ENCODE data around the gene DMC1. TPM values are rescaled to one million over a fixed set of nuclear protein-coding genes. Genes with fewer than 3 reads are reported as not detected.

Gene DMC1
- total and polyA plus RNA-seq, 5 donors from 2014 or later = 0.34 to 0.83 (median 0.47) TPM; not detected in 2

DNA sequence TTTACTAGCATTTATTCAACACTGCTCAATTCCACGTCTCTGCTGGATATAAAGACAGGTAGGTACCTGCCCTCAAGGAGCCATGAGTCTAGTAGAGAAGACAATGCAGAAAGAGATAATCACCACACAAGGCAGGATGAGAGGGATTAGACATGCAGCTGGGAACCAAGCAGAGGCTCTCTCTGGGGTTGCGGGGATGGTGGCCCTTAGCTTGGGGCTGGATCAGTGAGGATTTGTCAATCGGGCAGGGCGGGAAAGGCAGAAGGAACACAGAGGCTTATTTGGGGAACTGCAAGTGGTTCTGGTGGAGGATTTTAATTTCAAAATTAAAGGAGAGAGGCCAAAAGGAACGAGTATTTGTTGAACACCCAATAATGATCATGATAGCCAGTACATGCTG is 8.5 kb upstream of the DMC1 start:
- Histone ChIP-seq H3K4me3 (ENCODE audit: low read depth, low read length) (no peak overlapping the region), H3K27ac (ENCODE audit: insufficient read depth, low read length, poor library complexity, severe bottlenecking) (no peak overlapping the region), H3K4me1 (ENCODE audit: control insufficient read depth, insufficient read depth, low read length, poor library complexity, severe bottlenecking) (no peaks in the 10 kb centered on the region), H3K36me3 (ENCODE audit: control insufficient read depth, insufficient read depth, low read length) (no peaks in the 10 kb centered on the region), H3K9me3 (ENCODE audit: control insufficient read depth in 2 of 2, low read length in 2 of 2) (no peaks in the 10 kb centered on the region), H3K27me3 (ENCODE audit: control insufficient read depth, insufficient read depth, low read length) (no peaks in the 10 kb centered on the region)
- no peak for DNase-seq
- Mint-ChIP-seq H3K27me3 (no peaks in the 10 kb centered on the region), H3K4me1 (no peaks in the 10 kb centered on the region), H3K36me3 (no peaks in the 10 kb centered on the region), H3K4me3 (no peak overlapping the region), H3K27ac (no peak overlapping the region), H3K9me3 (no peaks in the 10 kb centered on the region)
- ATAC-seq (ENCODE audit: low read depth in 2 of 2) = no peak

DNA sequence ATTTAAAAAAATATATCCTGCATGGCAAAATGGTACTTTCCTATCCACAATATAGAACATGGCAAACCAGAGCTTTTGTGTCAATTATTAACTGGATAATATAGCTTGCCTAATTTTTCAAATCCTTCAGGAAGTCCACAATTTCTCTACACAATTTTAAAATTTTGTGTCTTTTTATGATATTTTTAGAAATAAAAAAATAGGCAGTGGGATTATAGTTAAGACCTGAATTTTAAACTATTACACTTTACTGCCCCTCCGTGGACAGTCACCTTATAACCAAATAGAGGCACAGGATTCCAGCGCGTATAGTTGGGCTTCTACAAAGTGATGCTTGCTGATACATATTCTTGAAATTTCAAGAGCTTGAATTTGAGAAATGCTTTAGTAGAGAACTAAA is 2.1 kb upstream of the DMC1 start:
- no peaks in the 10 kb centered on the region for H3K27me3 Mint-ChIP-seq
- DNase-seq (peak; percentile 6 to 69 (median 48)), ATAC-seq (ENCODE audit: low read depth in 2 of 2) (no peak)
- Histone ChIP-seq H3K27ac (ENCODE audit: insufficient read depth, low read length, poor library complexity, severe bottlenecking) (no peak overlapping the region), H3K9me3 (ENCODE audit: control insufficient read depth in 2 of 2, low read length in 2 of 2) (no peaks in the 10 kb centered on the region), H3K4me1 (ENCODE audit: control insufficient read depth, insufficient read depth, low read length, poor library complexity, severe bottlenecking) (peaks cover 16% of the 10 kb centered on the region), H3K27me3 (ENCODE audit: control insufficient read depth, insufficient read depth, low read length) (no peaks in the 10 kb centered on the region), H3K36me3 (ENCODE audit: control insufficient read depth, insufficient read depth, low read length) (no peaks in the 10 kb centered on the region), H3K4me3 (ENCODE audit: low read depth, low read length) (no peak overlapping the region)
- H3K36me3 Mint-ChIP-seq = no peaks in the 10 kb centered on the region
- H3K4me1 Mint-ChIP-seq = peaks cover 0 to 20% (median 13%) of the 10 kb centered on the region in 4 donors
- no peak overlapping the region for H3K27ac Mint-ChIP-seq
- no peak overlapping the region for H3K4me3 Mint-ChIP-seq
- H3K9me3 Mint-ChIP-seq = no peaks in the 10 kb centered on the region

DNA sequence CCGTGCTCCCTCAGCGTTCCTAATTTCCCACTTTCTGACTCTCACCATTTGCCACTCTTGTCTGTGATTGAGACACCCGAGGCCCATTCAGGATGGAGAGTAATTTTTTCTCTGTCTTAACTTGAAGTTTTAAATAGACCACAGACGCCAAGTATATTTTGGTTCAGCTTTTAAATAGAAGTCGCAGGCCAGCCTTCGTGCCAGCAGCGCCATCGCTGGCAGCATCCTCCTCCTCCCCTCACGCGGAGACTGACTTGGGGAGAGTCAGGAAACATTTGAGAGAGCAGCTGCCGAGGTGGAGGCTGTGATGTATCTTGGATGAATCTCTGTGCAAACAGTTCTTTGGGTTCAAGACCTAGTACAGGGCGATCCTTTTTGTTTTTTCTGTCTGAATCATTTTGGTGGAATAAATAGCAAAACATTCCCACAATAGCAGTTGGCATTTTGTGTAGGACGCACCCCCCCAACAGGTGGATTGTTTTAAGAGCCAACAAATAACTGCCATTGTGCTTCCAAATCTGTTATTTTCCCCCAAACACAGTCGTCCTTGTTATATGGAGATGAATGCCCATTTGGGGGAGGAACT is 889 bp upstream of the DMC1 start:
- peak overlapping the region; percentile 78 for H3K4me3 ChIP-seq (ENCODE audit: low read depth, low read length)
- H3K4me3 Mint-ChIP-seq = peak overlapping the region; percentile 82 to 92 (median 91)
- peak; percentile 16 to 62 (median 29) for DNase-seq
- H3K27ac Mint-ChIP-seq = peak overlapping the region; percentile 43 to 94 (median 93)
- H3K27me3 Mint-ChIP-seq = no peaks in the 10 kb centered on the region
- no peaks in the 10 kb centered on the region for H3K27me3 ChIP-seq (ENCODE audit: control insufficient read depth, insufficient read depth, low read length)
- no peaks in the 10 kb centered on the region for H3K36me3 ChIP-seq (ENCODE audit: control insufficient read depth, insufficient read depth, low read length)
- peaks cover 16% of the 10 kb centered on the region for H3K4me1 ChIP-seq (ENCODE audit: control insufficient read depth, insufficient read depth, low read length, poor library complexity, severe bottlenecking)
- no peaks in the 10 kb centered on the region for H3K9me3 Mint-ChIP-seq
- no peaks in the 10 kb centered on the region for H3K9me3 ChIP-seq (ENCODE audit: control insufficient read depth in 2 of 2, low read length in 2 of 2)
- H3K36me3 Mint-ChIP-seq = no peaks in the 10 kb centered on the region
- no peak for ATAC-seq (ENCODE audit: low read depth in 2 of 2)
- peaks cover 0 to 20% (median 13%) of the 10 kb centered on the region in 4 donors for H3K4me1 Mint-ChIP-seq
- H3K27ac ChIP-seq (ENCODE audit: insufficient read depth, low read length, poor library complexity, severe bottlenecking) = peak overlapping the region; percentile 74

DNA sequence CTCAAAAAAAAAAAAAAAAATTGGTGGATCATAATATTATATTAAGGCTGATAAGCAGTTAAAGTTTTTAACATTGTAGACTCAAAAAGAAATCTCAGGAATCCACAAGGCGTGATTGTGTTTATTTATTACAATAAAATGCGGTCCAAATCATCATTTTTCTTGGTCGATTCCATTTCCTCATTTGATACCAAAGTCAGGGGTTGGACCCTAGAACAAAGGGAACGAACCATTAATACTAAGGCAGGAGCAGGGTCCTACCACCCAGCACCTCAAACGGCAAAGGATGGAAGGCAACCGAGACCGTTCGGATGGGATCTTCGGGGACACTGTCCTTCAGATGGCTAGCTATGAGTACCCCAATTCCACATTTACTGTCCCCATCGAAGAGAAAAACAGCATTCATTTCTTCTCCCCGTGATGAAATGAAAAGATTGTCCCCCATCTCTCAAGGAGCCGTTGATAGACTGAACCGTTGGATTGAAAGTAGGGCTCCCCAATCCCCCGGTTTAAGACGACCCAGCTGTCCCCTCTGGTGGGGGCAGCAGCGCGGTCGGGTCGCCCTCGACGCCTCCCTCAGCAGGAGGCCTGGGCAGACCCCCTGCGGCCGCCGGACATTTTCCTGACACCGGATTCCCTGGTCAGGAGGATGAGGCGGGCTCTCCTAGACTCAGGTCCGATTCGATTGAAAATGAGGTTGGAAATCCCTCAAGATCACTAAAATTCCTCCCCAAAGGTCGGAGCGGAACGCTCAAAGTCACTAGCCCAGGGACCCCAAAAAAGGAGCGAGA is 607 bp downstream of the DMC1 start:
- Histone ChIP-seq H3K27me3 (ENCODE audit: control insufficient read depth, insufficient read depth, low read length) (no peaks in the 10 kb centered on the region), H3K4me1 (ENCODE audit: control insufficient read depth, insufficient read depth, low read length, poor library complexity, severe bottlenecking) (peaks cover 16% of the 10 kb centered on the region), H3K27ac (ENCODE audit: insufficient read depth, low read length, poor library complexity, severe bottlenecking) (peak overlapping the region; percentile 54), H3K36me3 (ENCODE audit: control insufficient read depth, insufficient read depth, low read length) (no peaks in the 10 kb centered on the region), H3K9me3 (ENCODE audit: control insufficient read depth in 2 of 2, low read length in 2 of 2) (no peaks in the 10 kb centered on the region), H3K4me3 (ENCODE audit: low read depth, low read length) (peak overlapping the region; percentile 73)
- no peaks in the 10 kb centered on the region for H3K27me3 Mint-ChIP-seq
- ATAC-seq (ENCODE audit: low read depth in 2 of 2) = no peak
- H3K9me3 Mint-ChIP-seq = no peaks in the 10 kb centered on the region
- H3K27ac Mint-ChIP-seq = peak overlapping the region; percentile 69 to 93 (median 93)
- peak overlapping the region; percentile 82 to 92 (median 91) for H3K4me3 Mint-ChIP-seq
- peaks cover 0 to 20% (median 13%) of the 10 kb centered on the region in 4 donors for H3K4me1 Mint-ChIP-seq
- peak in 1 of 3 donors; percentile 22 for DNase-seq
- H3K36me3 Mint-ChIP-seq = no peaks in the 10 kb centered on the region

DNA sequence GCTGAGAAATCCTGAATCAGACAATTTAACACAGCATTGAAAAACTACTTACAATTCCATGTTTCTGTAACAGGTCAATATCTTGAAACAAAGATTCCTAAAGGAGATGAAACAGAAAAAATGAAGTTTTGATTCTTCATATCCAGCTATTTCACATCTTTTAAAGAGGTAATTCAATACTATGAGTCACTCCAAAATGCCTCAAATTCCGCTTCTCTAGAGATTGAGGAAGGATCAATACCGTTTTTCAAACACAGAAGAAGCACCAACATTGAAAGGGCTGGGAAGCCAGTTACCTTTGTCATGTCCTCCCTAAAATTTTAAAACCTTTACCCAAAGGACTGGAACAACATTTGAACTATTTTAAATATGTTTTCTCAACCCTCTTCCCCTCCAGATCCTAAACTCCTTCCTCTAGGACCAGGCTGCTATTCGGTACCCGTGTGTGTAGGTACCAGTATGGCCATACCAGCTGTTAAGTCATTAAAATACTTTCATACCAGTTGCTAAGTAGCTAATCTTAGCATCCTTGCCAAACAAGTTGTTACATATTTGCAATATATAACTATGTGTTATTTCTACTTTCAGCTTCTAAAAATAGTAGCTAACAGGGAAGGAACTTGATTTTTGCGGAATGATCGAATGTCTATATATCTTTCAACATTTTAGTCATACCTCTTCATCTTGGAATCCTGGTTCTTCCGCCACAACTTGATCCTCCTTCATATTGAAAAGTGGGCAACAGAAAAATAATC is 2.3 kb downstream of the DMC1 start:
- no peaks in the 10 kb centered on the region for H3K9me3 Mint-ChIP-seq
- H3K27ac Mint-ChIP-seq = no peak overlapping the region
- no peaks in the 10 kb centered on the region for H3K27me3 Mint-ChIP-seq
- Histone ChIP-seq H3K27me3 (ENCODE audit: control insufficient read depth, insufficient read depth, low read length) (no peaks in the 10 kb centered on the region), H3K4me3 (ENCODE audit: low read depth, low read length) (no peak overlapping the region), H3K9me3 (ENCODE audit: control insufficient read depth in 2 of 2, low read length in 2 of 2) (no peaks in the 10 kb centered on the region), H3K4me1 (ENCODE audit: control insufficient read depth, insufficient read depth, low read length, poor library complexity, severe bottlenecking) (peaks cover 16% of the 10 kb centered on the region), H3K36me3 (ENCODE audit: control insufficient read depth, insufficient read depth, low read length) (no peaks in the 10 kb centered on the region), H3K27ac (ENCODE audit: insufficient read depth, low read length, poor library complexity, severe bottlenecking) (no peak overlapping the region)
- peaks cover 0 to 20% (median 12%) of the 10 kb centered on the region in 4 donors for H3K4me1 Mint-ChIP-seq
- no peak for DNase-seq
- ATAC-seq (ENCODE audit: low read depth in 2 of 2) = no peak
- H3K36me3 Mint-ChIP-seq = no peaks in the 10 kb centered on the region
- peak overlapping the region in 3 of 4 donors; percentile 43 to 82 (median 70) for H3K4me3 Mint-ChIP-seq

DNA sequence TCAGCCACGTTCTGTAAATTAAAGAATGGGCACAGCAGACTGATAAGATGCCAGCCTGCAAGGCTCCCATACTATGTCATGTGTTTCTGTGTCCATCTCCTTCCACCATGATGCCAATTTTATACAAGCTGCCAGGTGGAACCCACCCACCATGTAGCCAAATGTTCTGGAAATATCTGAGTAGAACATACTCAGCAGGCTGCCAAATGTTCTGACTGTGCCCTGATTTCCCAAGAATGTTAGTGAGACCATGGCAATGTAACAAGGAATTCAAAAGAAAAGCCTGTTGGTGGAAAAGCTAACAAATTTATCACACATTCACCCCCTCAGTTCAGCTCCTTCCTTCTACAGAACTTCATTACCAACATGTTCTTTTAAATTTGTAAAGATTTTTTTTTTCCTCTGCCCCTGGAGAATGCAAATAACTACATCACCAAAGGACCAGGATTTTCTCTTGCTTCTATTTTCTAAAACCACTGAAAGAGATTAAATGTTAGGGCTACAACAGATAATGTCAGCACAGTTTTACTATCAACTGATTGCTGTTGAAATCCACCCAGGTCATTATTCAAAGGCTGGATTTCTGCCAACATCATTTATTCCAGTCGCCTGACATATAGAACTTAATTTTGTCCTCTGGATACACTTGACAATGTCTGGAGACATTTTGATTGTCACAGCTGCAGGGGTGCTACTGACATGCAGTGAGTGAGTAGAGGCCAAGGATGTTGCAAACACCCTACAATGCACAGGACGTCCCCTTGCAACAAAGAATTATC is 3.1 kb downstream of the DMC1 start:
- ATAC-seq (ENCODE audit: low read depth in 2 of 2) = no peak

DNA sequence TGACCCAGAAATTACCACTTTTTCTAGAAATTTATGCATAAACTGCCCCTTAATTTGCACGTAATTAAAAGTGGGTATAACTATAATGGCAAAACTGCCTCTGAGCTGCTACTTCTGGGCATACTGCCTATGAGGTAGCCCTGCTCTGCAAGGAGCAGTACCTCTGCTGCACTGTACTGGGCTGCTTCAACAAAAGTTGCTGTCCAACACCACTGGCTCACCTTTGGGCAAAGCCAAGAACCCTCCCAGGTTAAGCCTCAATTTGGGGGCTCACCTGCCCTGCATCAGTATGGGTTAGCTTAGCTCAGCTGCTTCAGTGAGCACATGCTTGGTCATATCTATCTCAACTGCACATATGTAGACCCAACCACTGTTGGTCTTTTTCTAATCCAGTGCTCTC is 4.5 kb downstream of the DMC1 start:
- H3K27ac Mint-ChIP-seq = peak overlapping the region in 1 of 3 donors; percentile 38
- H3K27me3 ChIP-seq (ENCODE audit: control insufficient read depth, insufficient read depth, low read length) = no peaks in the 10 kb centered on the region
- H3K4me1 Mint-ChIP-seq = peaks cover 0 to 7% (median under 1%) of the 10 kb centered on the region in 4 donors
- no peaks in the 10 kb centered on the region for H3K36me3 Mint-ChIP-seq
- no peak overlapping the region for H3K27ac ChIP-seq (ENCODE audit: insufficient read depth, low read length, poor library complexity, severe bottlenecking)
- ATAC-seq (ENCODE audit: low read depth in 2 of 2) (no peak), DNase-seq (no peak)
- H3K27me3 Mint-ChIP-seq = no peaks in the 10 kb centered on the region
- no peak overlapping the region for H3K4me3 ChIP-seq (ENCODE audit: low read depth, low read length)
- peak overlapping the region in 1 of 4 donors; percentile 32 for H3K4me3 Mint-ChIP-seq
- H3K4me1 ChIP-seq (ENCODE audit: control insufficient read depth, insufficient read depth, low read length, poor library complexity, severe bottlenecking) = peaks cover 7% of the 10 kb centered on the region
- H3K36me3 ChIP-seq (ENCODE audit: control insufficient read depth, insufficient read depth, low read length) = no peaks in the 10 kb centered on the region
- no peaks in the 10 kb centered on the region for H3K9me3 ChIP-seq (ENCODE audit: control insufficient read depth in 2 of 2, low read length in 2 of 2)
- H3K9me3 Mint-ChIP-seq = no peaks in the 10 kb centered on the region

More for the DNA sequence above, 3.1 kb downstream of the DMC1 start:
- DNase-seq = no peak
- no peaks in the 10 kb centered on the region for H3K36me3 Mint-ChIP-seq
- Histone ChIP-seq H3K4me3 (ENCODE audit: low read depth, low read length) (no peak overlapping the region), H3K4me1 (ENCODE audit: control insufficient read depth, insufficient read depth, low read length, poor library complexity, severe bottlenecking) (peaks cover 16% of the 10 kb centered on the region), H3K9me3 (ENCODE audit: control insufficient read depth in 2 of 2, low read length in 2 of 2) (no peaks in the 10 kb centered on the region), H3K36me3 (ENCODE audit: control insufficient read depth, insufficient read depth, low read length) (no peaks in the 10 kb centered on the region), H3K27me3 (ENCODE audit: control insufficient read depth, insufficient read depth, low read length) (no peaks in the 10 kb centered on the region), H3K27ac (ENCODE audit: insufficient read depth, low read length, poor library complexity, severe bottlenecking) (no peak overlapping the region)
- no peak overlapping the region for H3K27ac Mint-ChIP-seq
- no peaks in the 10 kb centered on the region for H3K27me3 Mint-ChIP-seq
- H3K9me3 Mint-ChIP-seq = no peaks in the 10 kb centered on the region
- H3K4me1 Mint-ChIP-seq = peaks cover 0 to 20% (median 12%) of the 10 kb centered on the region in 4 donors
- peak overlapping the region in 2 of 4 donors; percentile 27 to 33 for H3K4me3 Mint-ChIP-seq

Measured in CD4-positive, CD25-positive, alpha-beta regulatory T cell (primary cell).